B cell (primary cell): ENCODE data around the gene LGALS7. TPM values are rescaled to one million over a fixed set of nuclear protein-coding genes. Genes with fewer than 3 reads are reported as not detected.
"Not testable (repeated sequence)": the region's sequence is repeated elsewhere in the genome, so short reads cannot be mapped to it uniquely, and the experiment has no call there.

Experiments used
- ATAC-seq: fragments of 200-7000 bp; cut with Tn5 transposase; one replicate; pipeline ENCODE4 v1.10.0; 2021; ENCODE audit warnings: low read depth, mild to moderate bottlenecking, moderate number of reproducible peaks, moderate library complexity
- CTCF ChIA-PET: fragments of 350-600 bp; sonication (Branson Sonifier 250); formaldehyde crosslinking; loops from one replicate; lab custom pipeline; 2021; ENCODE audit warnings: antibody characterized with exemption, inconsistent platforms; lab: Charles Lee
- POLR2A ChIA-PET: fragments of 350-600 bp; sonication (Branson Sonifier 250); formaldehyde crosslinking; loops from one replicate; lab custom pipeline; 2021; ENCODE audit warnings: antibody characterized with exemption; lab: Charles Lee
- DNase-seq: peaks from one replicate; pipeline ENCODE4 v3.0.0; 2013
- H2AFZ ChIP-seq: 2 replicates; pipeline ENCODE4 v1.6.1; 2012; ENCODE audit warnings: mild to moderate bottlenecking, low read depth, low read length; ENCODE audit not compliant: insufficient read depth, poor library complexity, severe bottlenecking
- H3K27ac ChIP-seq, 2 donors: 1 replicate in 1 of 2; 2 replicates in 1 of 2; pipeline ENCODE4 v1.5.1; 2012 to 2013; ENCODE audit warnings: low read length in 2 of 2, mild to moderate bottlenecking in 2 of 2, moderate library complexity in 1 of 2
- H3K27me3 ChIP-seq, 4 experiments: fragments of 200-600 bp in 1 of 4; sonication (generic) in 1 of 4; replicated peaks in 1 of 4; 1 replicate in 2 of 4; 2 replicates in 2 of 4; pipeline versions ENCODE4 v1.6.1 to v1.7.0; 2013 to 2016; ENCODE audit warnings: low read length in 3 of 4, mild to moderate bottlenecking in 2 of 4, mixed read lengths in 1 of 4, moderate library complexity in 1 of 4; ENCODE audit not compliant: insufficient read depth in 4 of 4, control insufficient read depth in 3 of 4; ENCODE audit errors: control extremely low read depth in 1 of 4
- H3K36me3 ChIP-seq, 2 experiments: replicated peaks in 1 of 2; 1 replicate in 1 of 2; 2 replicates in 1 of 2; pipeline versions ENCODE4 v1.6.1 to v1.7.1; 2013; ENCODE audit warnings: low read length in 1 of 2; ENCODE audit not compliant: insufficient read depth in 2 of 2, control insufficient read depth in 1 of 2; ENCODE audit errors: control extremely low read depth in 1 of 2, extremely low read depth in 1 of 2
- H3K4me1 ChIP-seq, 2 donors: fragments of 200-600 bp in 1 of 2; sonication (generic) in 1 of 2; 1 replicate in 1 of 2; 2 replicates in 1 of 2; pipeline versions ENCODE4 v1.5.1 to v1.6.1; 2013 to 2017; ENCODE audit warnings: low read length in 2 of 2; ENCODE audit not compliant: control insufficient read depth in 2 of 2, insufficient read depth in 2 of 2
- H3K4me2 ChIP-seq: replicated peaks from 2 replicates; pipeline ENCODE3; 2012; ENCODE audit warnings: mild to moderate bottlenecking, low read depth, low read length; ENCODE audit not compliant: poor library complexity, severe bottlenecking
- H3K4me3 ChIP-seq, 5 experiments: fragments of 200-600 bp in 1 of 5; sonication (generic) in 1 of 5; 1 replicate in 3 of 5; 2 replicates in 2 of 5; pipeline versions ENCODE4 v1.5.1 to v1.7.0; 2011 to 2016; ENCODE audit warnings: low read length in 4 of 5, mild to moderate bottlenecking in 4 of 5, low read depth in 2 of 5, control low read depth in 1 of 5, moderate library complexity in 1 of 5; ENCODE audit not compliant: insufficient read depth in 1 of 5; ENCODE audit errors: control extremely low read depth in 1 of 5, extremely low read depth in 1 of 5
- H3K79me2 ChIP-seq: fragments of 200-600 bp; sonication (generic); one replicate; pipeline ENCODE4 v1.6.0; 2016; ENCODE audit warnings: low read length; ENCODE audit not compliant: control insufficient read depth, insufficient read depth
- H3K9ac ChIP-seq: fragments of 200-600 bp; sonication (generic); 2 replicates; pipeline ENCODE4 v1.6.1; 2017; ENCODE audit warnings: mild to moderate bottlenecking, low read length, moderate library complexity
- H3K9me3 ChIP-seq, 3 donors: one replicate each; pipeline versions ENCODE4 v1.6.1 to v1.7.1; 2013; ENCODE audit warnings: low read length in 2 of 3; ENCODE audit not compliant: control insufficient read depth in 2 of 3, insufficient read depth in 1 of 3; ENCODE audit errors: control extremely low read depth in 1 of 3
- H4K20me1 ChIP-seq: 2 replicates; pipeline ENCODE4 v1.6.0; 2012; ENCODE audit warnings: mild to moderate bottlenecking, low read length; ENCODE audit not compliant: insufficient read depth, control insufficient read depth, poor library complexity, severe bottlenecking
- H3K27ac Mint-ChIP-seq: one replicate; pipeline ENCODE4 v1.8.0; 2021; ENCODE audit warnings: mixed read lengths
- H3K27me3 Mint-ChIP-seq: one replicate; pipeline ENCODE4 v1.8.0; 2021; ENCODE audit warnings: mixed read lengths
- H3K4me1 Mint-ChIP-seq: one replicate; pipeline ENCODE4 v1.8.0; 2021; ENCODE audit warnings: mixed read lengths
- H3K4me3 Mint-ChIP-seq: one replicate; pipeline ENCODE4 v1.8.0; 2021; ENCODE audit warnings: mixed read lengths
- H3K9me3 Mint-ChIP-seq: one replicate; pipeline ENCODE4 v1.8.0; 2022; ENCODE audit warnings: mixed read lengths; ENCODE audit not compliant: insufficient read depth
- EZH2 ChIP-seq: IDR thresholded peaks from 2 replicates; pipeline ENCODE4 v1.6.1; 2012; ENCODE audit warnings: borderline replicate concordance, low read depth, mild to moderate bottlenecking, moderate library complexity, low read length; ENCODE audit not compliant: insufficient read depth, poor library complexity, severe bottlenecking
- WGBS: methylation state at CpG from one replicate; pipeline ENCODE4 v1.1.5; 2013; ENCODE audit warnings: missing lambda C conversion rate; ENCODE audit not compliant: insufficient coverage; 5-methylcytosine and 5-hydroxymethylcytosine counted together
- intact Hi-C: fragments of 100-400 bp; cut with micrococcal nuclease; formaldehyde crosslinking; loops from one replicate; pipeline ENCODE4 v1.10.0; 2022
- polyA plus RNA-seq: library from polyadenylated mRNA; depleted of rRNA; stranded (reverse); fragments of >200 nt; gene quantifications from 2 replicates; pipeline ENCODE4 v1.2.3, GENCODE V29; 2012
- total RNA-seq, 2 donors: library from RNA; stranded (reverse); fragments of 120-200 nt in 1 of 2; gene quantifications; 1 replicate in 1 of 2; 2 replicates in 1 of 2; pipeline versions ENCODE4 v1.2.3 to v1.2.4, GENCODE V29; 2013 to 2022
- TF ChIP-seq, protein P1 (sequence below): fragments of 200-600 bp; IDR thresholded peaks from one replicate; pipeline ENCODE4 v1.8.0; 2022; ENCODE audit warnings: antibody characterized with exemption, mild to moderate bottlenecking

LGALS7 gene
- total and polyA plus RNA-seq, 2 donors (not counting 1 experiment from before 2014, with no cell fraction given): not detected

DNA sequence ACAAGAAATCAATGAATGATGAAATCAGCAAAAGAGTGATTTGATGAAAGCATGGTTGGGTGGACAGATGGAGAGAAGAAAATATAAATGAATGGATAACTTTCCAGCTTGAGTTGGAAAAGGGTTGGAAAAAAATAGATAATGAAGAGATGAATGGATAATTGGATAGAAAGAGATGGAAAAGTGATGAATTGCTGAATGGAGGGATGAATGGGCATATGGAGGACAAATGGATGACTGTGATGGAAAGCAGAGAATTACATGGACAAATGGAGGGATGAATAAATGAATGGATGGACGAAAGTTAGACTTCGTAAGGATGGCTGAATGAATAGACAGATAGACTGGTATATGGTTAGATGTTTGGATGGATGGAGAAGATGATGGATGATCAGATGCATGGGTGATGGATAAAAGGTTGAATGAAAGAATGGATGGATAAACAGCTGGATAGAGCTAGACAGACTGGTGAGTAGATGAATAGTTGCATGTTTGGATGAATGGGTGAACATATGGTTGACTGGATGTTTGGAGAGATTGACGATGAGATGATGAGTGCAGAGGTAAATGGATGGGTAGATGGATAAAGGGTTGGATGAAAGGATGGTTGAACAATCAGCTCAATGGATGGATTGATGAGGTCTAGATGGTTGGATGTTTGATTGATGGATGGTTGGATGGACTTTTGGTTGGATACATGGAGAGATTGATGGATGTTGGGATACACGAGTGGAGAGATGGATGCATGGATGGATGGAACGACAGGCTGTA is 27.4 kb upstream of the LGALS7 start:
- Histone ChIP-seq H3K27me3 (no peaks in the 10 kb centered on the region), H3K27ac (no peak overlapping the region), H4K20me1 (no peaks in the 10 kb centered on the region), H3K4me2 (no peak overlapping the region), H3K4me3 (no peak overlapping the region), H3K79me2 (no peaks in the 10 kb centered on the region), H3K9ac (no peak overlapping the region), H3K36me3 (no peaks in the 10 kb centered on the region), H3K4me1 (peaks cover 3 to 4% of the 10 kb centered on the region in 2 donors), H2AFZ (no peak overlapping the region), H3K9me3 (no peaks in the 10 kb centered on the region)
- Mint-ChIP-seq H3K27ac (no peak overlapping the region), H3K4me3 (no peak overlapping the region), H3K9me3 (no peaks in the 10 kb centered on the region), H3K4me1 (peaks cover 4% of the 10 kb centered on the region), H3K27me3 (no peaks in the 10 kb centered on the region)
- DNase-seq (no peak), ATAC-seq (no peak)
- intact Hi-C loops: no loop called here
- ChIA-PET CTCF (interaction anchor here (0.8 to 1.0 kb wide), 2 partner anchors 33 to 673 kb away, joined by 3 read pairs; no protein-coding TSS in a partner anchor), POLR2A (no interaction called here)
- TF ChIP-seq, protein P1, sequence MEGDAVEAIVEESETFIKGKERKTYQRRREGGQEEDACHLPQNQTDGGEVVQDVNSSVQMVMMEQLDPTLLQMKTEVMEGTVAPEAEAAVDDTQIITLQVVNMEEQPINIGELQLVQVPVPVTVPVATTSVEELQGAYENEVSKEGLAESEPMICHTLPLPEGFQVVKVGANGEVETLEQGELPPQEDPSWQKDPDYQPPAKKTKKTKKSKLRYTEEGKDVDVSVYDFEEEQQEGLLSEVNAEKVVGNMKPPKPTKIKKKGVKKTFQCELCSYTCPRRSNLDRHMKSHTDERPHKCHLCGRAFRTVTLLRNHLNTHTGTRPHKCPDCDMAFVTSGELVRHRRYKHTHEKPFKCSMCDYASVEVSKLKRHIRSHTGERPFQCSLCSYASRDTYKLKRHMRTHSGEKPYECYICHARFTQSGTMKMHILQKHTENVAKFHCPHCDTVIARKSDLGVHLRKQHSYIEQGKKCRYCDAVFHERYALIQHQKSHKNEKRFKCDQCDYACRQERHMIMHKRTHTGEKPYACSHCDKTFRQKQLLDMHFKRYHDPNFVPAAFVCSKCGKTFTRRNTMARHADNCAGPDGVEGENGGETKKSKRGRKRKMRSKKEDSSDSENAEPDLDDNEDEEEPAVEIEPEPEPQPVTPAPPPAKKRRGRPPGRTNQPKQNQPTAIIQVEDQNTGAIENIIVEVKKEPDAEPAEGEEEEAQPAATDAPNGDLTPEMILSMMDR: no peak
- no peak for TF ChIP-seq EZH2
- WGBS: 95% methylated on average over 4 of the region's 5 CpGs

GRCh38 chr19:38799104-38799503 is 25.8 kb upstream of the LGALS7 start:
- Mint-ChIP-seq H3K9me3 (no peaks in the 10 kb centered on the region), H3K4me1 (no peaks in the 10 kb centered on the region), H3K27me3 (no peaks in the 10 kb centered on the region), H3K27ac (no peak overlapping the region), H3K4me3 (no peak overlapping the region)
- ChIA-PET POLR2A (interaction anchor here (0.5 kb wide), 1 partner anchor 77 kb away, joined by 3 read pairs; no protein-coding TSS in a partner anchor), CTCF (interaction anchor here (1.2 kb wide), 1 partner anchor 89 kb away, joined by 4 read pairs; no protein-coding TSS in a partner anchor)
- Histone ChIP-seq H3K9ac (no peak overlapping the region), H3K4me3 (no peak overlapping the region), H3K9me3 (no peaks in the 10 kb centered on the region), H3K27me3 (no peaks in the 10 kb centered on the region), H3K27ac (no peak overlapping the region), H3K79me2 (no peaks in the 10 kb centered on the region), H2AFZ (no peak overlapping the region), H4K20me1 (no peaks in the 10 kb centered on the region), H3K4me2 (no peak overlapping the region), H3K4me1 (no peaks in the 10 kb centered on the region), H3K36me3 (no peaks in the 10 kb centered on the region)
- intact Hi-C loops: loop anchor here (10.0 kb wide), 1 partner anchor 64 kb away; no protein-coding TSS in a partner anchor
- no peak for DNase-seq
- 100% methylated on average over 3 of the region's 10 CpGs for WGBS
- no peak for ATAC-seq
- TF ChIP-seq, protein P1: no peak
- no peak for TF ChIP-seq EZH2

DNA sequence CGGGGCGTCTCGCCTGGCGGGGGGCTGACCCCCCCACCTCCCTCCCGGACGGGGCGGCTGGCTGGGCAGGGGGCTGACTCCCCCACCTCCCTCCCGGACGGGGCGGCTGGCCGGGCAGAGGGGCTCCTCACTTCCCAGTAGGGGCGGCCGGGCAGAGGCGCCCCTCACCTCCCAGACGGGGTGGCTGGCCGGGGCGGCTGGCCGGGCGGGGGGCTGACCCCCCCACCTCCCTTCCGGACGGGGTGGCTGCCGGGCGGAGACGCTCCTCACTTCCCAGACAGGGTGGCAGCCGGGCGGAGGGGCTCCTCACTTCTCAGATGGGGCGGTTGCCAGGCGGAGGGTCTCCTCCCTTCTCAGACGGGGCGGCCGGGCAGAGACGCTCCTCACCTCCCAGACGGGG is 24.5 kb upstream of the LGALS7 start:
- H2AFZ ChIP-seq, H3K4me3 ChIP-seq, DNase-seq, H3K4me3 Mint-ChIP-seq, H3K27me3 Mint-ChIP-seq, ATAC-seq, CTCF ChIA-PET, H3K36me3 ChIP-seq, H3K4me1 Mint-ChIP-seq, H3K4me1 ChIP-seq, H3K27ac ChIP-seq, H3K79me2 ChIP-seq, H3K9me3 ChIP-seq, H3K9me3 Mint-ChIP-seq, H3K27me3 ChIP-seq, H3K9ac ChIP-seq, POLR2A ChIA-PET, H3K4me2 ChIP-seq, H3K27ac Mint-ChIP-seq, H4K20me1 ChIP-seq: not testable (repeated sequence)
- WGBS: no CpG with 5 or more reads among the region's 33 CpGs
- intact Hi-C loops: loop anchor here (10.0 kb wide), 1 partner anchor 63 kb away; no protein-coding TSS in a partner anchor
